ENCODE measurements around the gene RPS18. TPM values are rescaled to one million over a fixed set of nuclear protein-coding genes. Genes with fewer than 3 reads are reported as not detected.

RPS18 gene
- total and polyA plus RNA-seq, 2 of the 13 experiments (the other 11 are each of a cell fraction or from before 2014, with no cell fraction given), result 3,896 to 5,806 TPM

DNA sequence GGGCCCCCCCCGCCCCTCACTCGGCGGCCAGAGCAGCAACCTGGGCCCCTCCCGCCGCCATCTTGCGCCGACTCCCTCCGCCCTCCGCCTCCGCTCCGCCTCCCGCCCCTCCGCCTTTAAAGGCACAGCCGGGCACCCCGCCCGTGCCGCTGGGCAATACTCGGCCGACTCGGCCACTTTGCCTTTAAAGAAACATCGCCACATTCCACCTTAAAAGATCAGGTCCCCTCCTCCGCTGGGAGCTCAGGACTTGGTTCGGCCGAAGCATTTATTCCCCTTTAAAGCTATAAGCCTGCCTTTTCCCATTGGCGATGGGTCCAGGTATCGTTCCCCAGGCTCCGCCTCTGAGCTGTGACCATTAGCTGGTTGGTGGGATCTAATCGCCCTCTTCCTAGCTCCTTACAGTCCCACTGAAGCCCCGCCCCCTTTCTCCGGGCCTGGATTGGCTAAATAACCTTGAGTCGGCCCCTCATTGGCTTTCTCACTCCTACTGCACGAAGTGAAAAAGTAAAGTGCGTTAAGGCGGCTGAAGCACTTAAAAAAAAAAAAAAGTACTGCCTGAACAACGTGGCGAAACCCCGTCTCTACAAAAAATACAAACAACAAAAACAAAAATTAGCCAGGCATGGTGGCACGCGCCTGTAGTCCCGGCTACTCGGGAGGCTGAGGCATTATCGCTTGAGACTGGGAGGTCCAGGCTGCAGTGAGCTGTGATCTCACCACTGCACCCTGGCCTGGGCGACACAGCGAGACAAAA lies 46.0 kb downstream of the RPS18 start, which contains the start of gene ZBTB22 (continued):
- TF ChIP-seq, protein P1, sequence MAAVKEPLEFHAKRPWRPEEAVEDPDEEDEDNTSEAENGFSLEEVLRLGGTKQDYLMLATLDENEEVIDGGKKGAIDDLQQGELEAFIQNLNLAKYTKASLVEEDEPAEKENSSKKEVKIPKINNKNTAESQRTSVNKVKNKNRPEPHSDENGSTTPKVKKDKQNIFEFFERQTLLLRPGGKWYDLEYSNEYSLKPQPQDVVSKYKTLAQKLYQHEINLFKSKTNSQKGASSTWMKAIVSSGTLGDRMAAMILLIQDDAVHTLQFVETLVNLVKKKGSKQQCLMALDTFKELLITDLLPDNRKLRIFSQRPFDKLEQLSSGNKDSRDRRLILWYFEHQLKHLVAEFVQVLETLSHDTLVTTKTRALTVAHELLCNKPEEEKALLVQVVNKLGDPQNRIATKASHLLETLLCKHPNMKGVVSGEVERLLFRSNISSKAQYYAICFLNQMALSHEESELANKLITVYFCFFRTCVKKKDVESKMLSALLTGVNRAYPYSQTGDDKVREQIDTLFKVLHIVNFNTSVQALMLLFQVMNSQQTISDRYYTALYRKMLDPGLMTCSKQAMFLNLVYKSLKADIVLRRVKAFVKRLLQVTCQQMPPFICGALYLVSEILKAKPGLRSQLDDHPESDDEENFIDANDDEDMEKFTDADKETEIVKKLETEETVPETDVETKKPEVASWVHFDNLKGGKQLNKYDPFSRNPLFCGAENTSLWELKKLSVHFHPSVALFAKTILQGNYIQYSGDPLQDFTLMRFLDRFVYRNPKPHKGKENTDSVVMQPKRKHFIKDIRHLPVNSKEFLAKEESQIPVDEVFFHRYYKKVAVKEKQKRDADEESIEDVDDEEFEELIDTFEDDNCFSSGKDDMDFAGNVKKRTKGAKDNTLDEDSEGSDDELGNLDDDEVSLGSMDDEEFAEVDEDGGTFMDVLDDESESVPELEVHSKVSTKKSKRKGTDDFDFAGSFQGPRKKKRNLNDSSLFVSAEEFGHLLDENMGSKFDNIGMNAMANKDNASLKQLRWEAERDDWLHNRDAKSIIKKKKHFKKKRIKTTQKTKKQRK (IDR thresholded peaks at IDR 0.05; ENCODE audit: low read length), result no peak
- TF ChIP-seq SIX1 (CRISPR knock-in tag; IDR thresholded peaks at IDR 0.05; ENCODE audit: borderline replicate concordance) (no peak), ZNF780A (CRISPR knock-in tag; IDR thresholded peaks at IDR 0.05) (no peak), ZC3H4 (CRISPR knock-in tag; IDR thresholded peaks at IDR 0.05; ENCODE audit: borderline replicate concordance) (no peak; the same call in 1 of the 2 replicates), ZMYM2 (CRISPR knock-in tag; IDR thresholded peaks at IDR 0.05) (no peak), HOXA3 (CRISPR knock-in tag; IDR thresholded peaks at IDR 0.05) (no peak), ZNF326 (CRISPR knock-in tag; IDR thresholded peaks at IDR 0.05; ENCODE audit: borderline replicate concordance) (no peak), ATF7-NPFF (CRISPR knock-in tag; IDR thresholded peaks at IDR 0.05; ENCODE audit: low read depth) (peak; percentile 43; the same call in 1 of the 2 replicates), HMG20B (CRISPR knock-in tag; conservative IDR thresholded peaks at IDR 0.05) (no peak), SKI (IDR thresholded peaks at IDR 0.05; ENCODE audit: partially characterized antibody) (no peak), EP300 (IDR thresholded peaks at IDR 0.05; ENCODE audit: low read depth in 2 of 2, low read length in 2 of 2) (no peak), EP300 (CRISPR knock-in tag; IDR thresholded peaks at IDR 0.05; ENCODE audit: borderline replicate concordance) (no peak), ZNF557 (CRISPR knock-in tag; IDR thresholded peaks at IDR 0.05) (no peak)
- TF ChIP-seq, protein P2, sequence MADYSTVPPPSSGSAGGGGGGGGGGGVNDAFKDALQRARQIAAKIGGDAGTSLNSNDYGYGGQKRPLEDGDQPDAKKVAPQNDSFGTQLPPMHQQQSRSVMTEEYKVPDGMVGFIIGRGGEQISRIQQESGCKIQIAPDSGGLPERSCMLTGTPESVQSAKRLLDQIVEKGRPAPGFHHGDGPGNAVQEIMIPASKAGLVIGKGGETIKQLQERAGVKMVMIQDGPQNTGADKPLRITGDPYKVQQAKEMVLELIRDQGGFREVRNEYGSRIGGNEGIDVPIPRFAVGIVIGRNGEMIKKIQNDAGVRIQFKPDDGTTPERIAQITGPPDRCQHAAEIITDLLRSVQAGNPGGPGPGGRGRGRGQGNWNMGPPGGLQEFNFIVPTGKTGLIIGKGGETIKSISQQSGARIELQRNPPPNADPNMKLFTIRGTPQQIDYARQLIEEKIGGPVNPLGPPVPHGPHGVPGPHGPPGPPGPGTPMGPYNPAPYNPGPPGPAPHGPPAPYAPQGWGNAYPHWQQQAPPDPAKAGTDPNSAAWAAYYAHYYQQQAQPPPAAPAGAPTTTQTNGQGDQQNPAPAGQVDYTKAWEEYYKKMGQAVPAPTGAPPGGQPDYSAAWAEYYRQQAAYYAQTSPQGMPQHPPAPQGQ (CRISPR knock-in tag; IDR thresholded peaks at IDR 0.05; ENCODE audit: borderline replicate concordance), result no peak
- TF ChIP-seq, protein P3, sequence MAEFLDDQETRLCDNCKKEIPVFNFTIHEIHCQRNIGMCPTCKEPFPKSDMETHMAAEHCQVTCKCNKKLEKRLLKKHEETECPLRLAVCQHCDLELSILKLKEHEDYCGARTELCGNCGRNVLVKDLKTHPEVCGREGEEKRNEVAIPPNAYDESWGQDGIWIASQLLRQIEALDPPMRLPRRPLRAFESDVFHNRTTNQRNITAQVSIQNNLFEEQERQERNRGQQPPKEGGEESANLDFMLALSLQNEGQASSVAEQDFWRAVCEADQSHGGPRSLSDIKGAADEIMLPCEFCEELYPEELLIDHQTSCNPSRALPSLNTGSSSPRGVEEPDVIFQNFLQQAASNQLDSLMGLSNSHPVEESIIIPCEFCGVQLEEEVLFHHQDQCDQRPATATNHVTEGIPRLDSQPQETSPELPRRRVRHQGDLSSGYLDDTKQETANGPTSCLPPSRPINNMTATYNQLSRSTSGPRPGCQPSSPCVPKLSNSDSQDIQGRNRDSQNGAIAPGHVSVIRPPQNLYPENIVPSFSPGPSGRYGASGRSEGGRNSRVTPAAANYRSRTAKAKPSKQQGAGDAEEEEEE (CRISPR knock-in tag; IDR thresholded peaks at IDR 0.05; ENCODE audit: borderline replicate concordance), result no peak
- TF ChIP-seq, protein P4, sequence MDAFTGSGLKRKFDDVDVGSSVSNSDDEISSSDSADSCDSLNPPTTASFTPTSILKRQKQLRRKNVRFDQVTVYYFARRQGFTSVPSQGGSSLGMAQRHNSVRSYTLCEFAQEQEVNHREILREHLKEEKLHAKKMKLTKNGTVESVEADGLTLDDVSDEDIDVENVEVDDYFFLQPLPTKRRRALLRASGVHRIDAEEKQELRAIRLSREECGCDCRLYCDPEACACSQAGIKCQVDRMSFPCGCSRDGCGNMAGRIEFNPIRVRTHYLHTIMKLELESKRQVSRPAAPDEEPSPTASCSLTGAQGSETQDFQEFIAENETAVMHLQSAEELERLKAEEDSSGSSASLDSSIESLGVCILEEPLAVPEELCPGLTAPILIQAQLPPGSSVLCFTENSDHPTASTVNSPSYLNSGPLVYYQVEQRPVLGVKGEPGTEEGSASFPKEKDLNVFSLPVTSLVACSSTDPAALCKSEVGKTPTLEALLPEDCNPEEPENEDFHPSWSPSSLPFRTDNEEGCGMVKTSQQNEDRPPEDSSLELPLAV (CRISPR knock-in tag; conservative IDR thresholded peaks at IDR 0.05; ENCODE audit: low read depth), result no peak
- TF ChIP-seq, protein P5, sequence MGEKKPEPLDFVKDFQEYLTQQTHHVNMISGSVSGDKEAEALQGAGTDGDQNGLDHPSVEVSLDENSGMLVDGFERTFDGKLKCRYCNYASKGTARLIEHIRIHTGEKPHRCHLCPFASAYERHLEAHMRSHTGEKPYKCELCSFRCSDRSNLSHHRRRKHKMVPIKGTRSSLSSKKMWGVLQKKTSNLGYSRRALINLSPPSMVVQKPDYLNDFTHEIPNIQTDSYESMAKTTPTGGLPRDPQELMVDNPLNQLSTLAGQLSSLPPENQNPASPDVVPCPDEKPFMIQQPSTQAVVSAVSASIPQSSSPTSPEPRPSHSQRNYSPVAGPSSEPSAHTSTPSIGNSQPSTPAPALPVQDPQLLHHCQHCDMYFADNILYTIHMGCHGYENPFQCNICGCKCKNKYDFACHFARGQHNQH (CRISPR knock-in tag; IDR thresholded peaks at IDR 0.05), result peak; percentile 36; the same call in 1 of the 2 replicates

Data from HepG2 (cell line).